Measurements from ENCODE around the gene FHIP1A.

GRCh38 chr4:151429957-151430570, 21.1 kb downstream of the FHIP1A start:
- TF ChIP-seq CTCF (IDR thresholded peaks at IDR 0.05) (no peak), POLR2A (IDR thresholded peaks at IDR 0.05) (no peak)
